Mucosa of rectum (tissue), 2 donors: ENCODE data around the gene RHOC.

Experiments used
- H3K27ac ChIP-seq, 2 donors: one replicate each; pipeline ENCODE4 v1.7.0; 2013; ENCODE audit warnings: inconsistent platforms in 2 of 2, low read depth in 2 of 2, low read length in 2 of 2
- H3K27me3 ChIP-seq, 2 donors: one replicate each; pipeline ENCODE4 v1.7.0; 2013; ENCODE audit warnings: low read length in 2 of 2; ENCODE audit not compliant: control insufficient read depth in 2 of 2, insufficient read depth in 2 of 2
- H3K36me3 ChIP-seq, 2 donors: one replicate each; pipeline ENCODE4 v1.7.0; 2013; ENCODE audit warnings: low read length in 2 of 2; ENCODE audit not compliant: control insufficient read depth in 2 of 2, insufficient read depth in 2 of 2
- H3K4me1 ChIP-seq, 2 donors: one replicate each; pipeline ENCODE4 v1.7.0; 2013; ENCODE audit warnings: low read length in 2 of 2, mild to moderate bottlenecking in 1 of 2; ENCODE audit not compliant: control insufficient read depth in 2 of 2, insufficient read depth in 2 of 2
- H3K4me3 ChIP-seq, 2 donors: one replicate each; pipeline ENCODE4 v1.7.0; 2013; ENCODE audit warnings: low read length in 2 of 2
- H3K9ac ChIP-seq, 2 donors: one replicate each; pipeline ENCODE4 v1.7.0; 2013; ENCODE audit warnings: low read length in 2 of 2, low read depth in 1 of 2, mild to moderate bottlenecking in 1 of 2
- H3K9me3 ChIP-seq, 2 donors: one replicate each; pipeline ENCODE4 v1.7.0; 2013; ENCODE audit warnings: low read length in 2 of 2; ENCODE audit not compliant: control insufficient read depth in 2 of 2
- donor health status: healthy.
- donor health status: Normal muscosa, but diverticular disease.

The RHOC gene

GRCh38 chr1:112718691-112719418 is 11.9 kb upstream of the RHOC start:
- no peaks in the 10 kb centered on the region for H3K9me3 ChIP-seq
- H3K4me3 ChIP-seq: no peak overlapping the region
- H3K36me3 ChIP-seq: no peaks in the 10 kb centered on the region
- peaks cover 21 to 25% of the 10 kb centered on the region in 2 donors for H3K4me1 ChIP-seq
- H3K27me3 ChIP-seq: peaks cover 3% of the 10 kb centered on the region in 2 donors
- H3K9ac ChIP-seq: no peak overlapping the region
- no peak overlapping the region for H3K27ac ChIP-seq

- no peak overlapping the region for H3K4me3 ChIP-seq
- H3K27ac ChIP-seq: no peak overlapping the region
- H3K27me3 ChIP-seq: peaks cover 3% of the 10 kb centered on the region in 2 donors
- peaks cover 21 to 25% of the 10 kb centered on the region in 2 donors for H3K4me1 ChIP-seq
- H3K9me3 ChIP-seq: no peaks in the 10 kb centered on the region
- no peak overlapping the region for H3K9ac ChIP-seq
- H3K36me3 ChIP-seq: no peaks in the 10 kb centered on the region
These were observed 10.4 kb upstream of the RHOC start for GRCh38 chr1:112717263-112717873.

GRCh38 chr1:112716133-112716720 is 9.3 kb upstream of the RHOC start:
- Histone ChIP-seq H3K27ac (peak overlapping the region in 1 of 2 donors; percentile 30), H3K4me3 (peak overlapping the region; percentile 73 to 80), H3K36me3 (no peaks in the 10 kb centered on the region), H3K27me3 (peaks cover 3 to 4% of the 10 kb centered on the region in 2 donors), H3K4me1 (peaks cover 21 to 25% of the 10 kb centered on the region in 2 donors), H3K9ac (peak overlapping the region; percentile 50 to 75), H3K9me3 (no peaks in the 10 kb centered on the region)

GRCh38 chr1:112715264-112716053 is 8.5 kb upstream of the RHOC start, which contains the start of gene PPM1J:
Gene PPM1J, minus strand, starts transcription at chr1:112715332. Its CDS starts 31 bp downstream, at chr1:112715301.
- Histone ChIP-seq H3K9me3 (no peaks in the 10 kb centered on the region), H3K4me1 (peaks cover 21 to 25% of the 10 kb centered on the region in 2 donors), H3K4me3 (peak within 1 kb of the TSS; percentile 73 to 80), H3K27ac (peak within 1 kb of the TSS; percentile 30 to 53), H3K9ac (peak within 1 kb of the TSS; percentile 50 to 75), H3K36me3 (no peaks in the 10 kb centered on the region), H3K27me3 (peaks cover 3 to 5% of the 10 kb centered on the region in 2 donors)

GRCh38 chr1:112714313-112715263 is 7.7 kb upstream of the RHOC start:
- Histone ChIP-seq H3K4me1 (peaks cover 21 to 25% of the 10 kb centered on the region in 2 donors), H3K27me3 (peaks cover 3 to 5% of the 10 kb centered on the region in 2 donors), H3K36me3 (no peaks in the 10 kb centered on the region), H3K27ac (no peak overlapping the region), H3K9ac (peak overlapping the region; percentile 44 to 48), H3K9me3 (no peaks in the 10 kb centered on the region), H3K4me3 (peak overlapping the region; percentile 63 to 66)

- Histone ChIP-seq H3K9ac (peak overlapping the region; percentile 44 to 48), H3K4me3 (peak overlapping the region; percentile 63 to 66), H3K27me3 (peaks cover 0 to 2% of the 10 kb centered on the region in 2 donors), H3K9me3 (no peaks in the 10 kb centered on the region), H3K36me3 (no peaks in the 10 kb centered on the region), H3K4me1 (peaks cover 21 to 22% of the 10 kb centered on the region in 2 donors), H3K27ac (no peak overlapping the region)
These were observed 6.8 kb upstream of the RHOC start for GRCh38 chr1:112713466-112714312.

- no peak overlapping the region for H3K4me3 ChIP-seq
- H3K9me3 ChIP-seq: no peaks in the 10 kb centered on the region
- H3K36me3 ChIP-seq: no peaks in the 10 kb centered on the region
- H3K27ac ChIP-seq: no peak overlapping the region
- H3K4me1 ChIP-seq: peaks cover 20 to 22% of the 10 kb centered on the region in 2 donors
- no peak overlapping the region for H3K9ac ChIP-seq
- H3K27me3 ChIP-seq: peaks cover 0 to 2% of the 10 kb centered on the region in 2 donors
These were observed 5.8 kb upstream of the RHOC start for GRCh38 chr1:112712701-112713128.

GRCh38 chr1:112712191-112712590 is 5.3 kb upstream of the RHOC start:
- peaks cover 0 to 2% of the 10 kb centered on the region in 2 donors for H3K27me3 ChIP-seq

More at GRCh38 chr1:112712191-112712590, 5.3 kb upstream of the RHOC start:
- no peaks in the 10 kb centered on the region for H3K36me3 ChIP-seq
- no peak overlapping the region for H3K9ac ChIP-seq
- H3K4me1 ChIP-seq: peaks cover 20 to 26% of the 10 kb centered on the region in 2 donors
- H3K27ac ChIP-seq: no peak overlapping the region
- no peak overlapping the region for H3K4me3 ChIP-seq
- H3K9me3 ChIP-seq: no peaks in the 10 kb centered on the region
